Measurements from ENCODE around the gene STBD1. TPM values are rescaled to one million over a fixed set of nuclear protein-coding genes. Genes with fewer than 3 reads are reported as not detected.

The STBD1 gene
- total and polyA plus RNA-seq, 2 experiments from 2014 or later: 14.6 to 30.5 TPM

GRCh38 chr4:76311896-76312331 lies 5.4 kb downstream of the STBD1 start:
- no peak for TF ChIP-seq CTCF (IDR thresholded peaks at IDR 0.05; ENCODE audit: low read depth, low read length)
- Histone ChIP-seq H3K27me3 (no peaks in the 10 kb centered on the region), H3K27ac (peak overlapping the region; percentile 21), H3K4me3 (no peak overlapping the region), H3K36me3 (peaks cover 22% of the 10 kb centered on the region), H3K4me1 (ENCODE audit: low read depth) (peaks cover 20% of the 10 kb centered on the region), H3K9me3 (ENCODE audit: low read depth) (no peaks in the 10 kb centered on the region)
- no peak for DNase-seq (ENCODE audit: low read depth in 1 of 2, low spot score in 1 of 2)

GRCh38 chr4:76312457-76312856 lies 5.9 kb downstream of the STBD1 start:
- Histone ChIP-seq H3K36me3 (peaks cover 22% of the 10 kb centered on the region), H3K9me3 (ENCODE audit: low read depth) (no peaks in the 10 kb centered on the region), H3K27me3 (no peaks in the 10 kb centered on the region), H3K4me1 (ENCODE audit: low read depth) (peaks cover 19% of the 10 kb centered on the region), H3K4me3 (no peak overlapping the region), H3K27ac (no peak overlapping the region)
- TF ChIP-seq CTCF (IDR thresholded peaks at IDR 0.05; ENCODE audit: low read depth, low read length): no peak
- no peak for DNase-seq (ENCODE audit: low read depth in 1 of 2, low spot score in 1 of 2)

- Histone ChIP-seq H3K4me1 (ENCODE audit: low read depth) (peaks cover 10% of the 10 kb centered on the region), H3K36me3 (peaks cover 22% of the 10 kb centered on the region), H3K9me3 (ENCODE audit: low read depth) (no peaks in the 10 kb centered on the region), H3K27ac (no peak overlapping the region), H3K27me3 (no peaks in the 10 kb centered on the region), H3K4me3 (no peak overlapping the region)
- DNase-seq (ENCODE audit: low read depth in 1 of 2, low spot score in 1 of 2): no peak
- TF ChIP-seq CTCF (IDR thresholded peaks at IDR 0.05; ENCODE audit: low read depth, low read length): no peak
These were observed 7.0 kb downstream of the STBD1 start for GRCh38 chr4:76313547-76313946.

- no peak overlapping the region for H3K4me3 ChIP-seq
- TF ChIP-seq CTCF (IDR thresholded peaks at IDR 0.05; ENCODE audit: low read depth, low read length): no peak
- no peak for DNase-seq (ENCODE audit: low read depth in 1 of 2, low spot score in 1 of 2)
These were observed 8.9 kb downstream of the STBD1 start for GRCh38 chr4:76315267-76315918.

GRCh38 chr4:76316131-76316530 lies 9.6 kb downstream of the STBD1 start:
- H3K27ac ChIP-seq: no peak overlapping the region
- H3K27me3 ChIP-seq: no peaks in the 10 kb centered on the region
- no peak for TF ChIP-seq CTCF (IDR thresholded peaks at IDR 0.05; ENCODE audit: low read depth, low read length)
- no peaks in the 10 kb centered on the region for H3K4me1 ChIP-seq (ENCODE audit: low read depth)
- peaks cover 2% of the 10 kb centered on the region for H3K36me3 ChIP-seq
- H3K4me3 ChIP-seq: no peak overlapping the region
- H3K9me3 ChIP-seq (ENCODE audit: low read depth): no peaks in the 10 kb centered on the region
- DNase-seq (ENCODE audit: low read depth in 1 of 2, low spot score in 1 of 2): no peak

More at GRCh38 chr4:76315267-76315918, 8.9 kb downstream of the STBD1 start:
- Histone ChIP-seq H3K9me3 (ENCODE audit: low read depth) (no peaks in the 10 kb centered on the region), H3K27me3 (no peaks in the 10 kb centered on the region), H3K27ac (no peak overlapping the region), H3K4me1 (ENCODE audit: low read depth) (no peaks in the 10 kb centered on the region), H3K36me3 (peaks cover 7% of the 10 kb centered on the region)
